BLaER1 (cell line): Measurements from ENCODE around the gene CGB5.
"Not testable (repeated sequence)": the region's sequence is repeated elsewhere in the genome, so short reads cannot be mapped to it uniquely, and the experiment has no call there.

ENCODE experiments used
- H3K27ac ChIP-seq: shearing (Covaris generic); formaldehyde crosslinking; 2 replicates; pipeline ENCODE4 v1.8.1; 2022
- H3K27me3 ChIP-seq: shearing (Covaris generic); formaldehyde crosslinking; 2 replicates; pipeline ENCODE4 v1.8.1; 2022
- H3K36me3 ChIP-seq: shearing (Covaris generic); formaldehyde crosslinking; 2 replicates; pipeline ENCODE4 v1.8.1; 2022
- H3K4me1 ChIP-seq: shearing (Covaris generic); formaldehyde crosslinking; 2 replicates; pipeline ENCODE4 v1.8.1; 2022
- H3K4me2 ChIP-seq: shearing (Covaris generic); formaldehyde crosslinking; 2 replicates; pipeline ENCODE4 v1.8.1; 2022
- H3K4me3 ChIP-seq: shearing (Covaris generic); formaldehyde crosslinking; 2 replicates; pipeline ENCODE4 v1.8.1; 2022
- H3K9ac ChIP-seq: shearing (Covaris generic); formaldehyde crosslinking; 2 replicates; pipeline ENCODE4 v1.8.1; 2022
- H3K9me3 ChIP-seq: shearing (Covaris generic); formaldehyde crosslinking; 2 replicates; pipeline ENCODE4 v1.8.1; 2022
- H4K20me1 ChIP-seq: shearing (Covaris generic); formaldehyde crosslinking; 2 replicates; pipeline ENCODE4 v1.8.1; 2022
- Cebpa-rat ChIP-seq: shearing (Covaris generic); IDR thresholded peaks from 2 replicates; pipeline ENCODE4 v1.8.1; 2022

CGB5 gene

DNA sequence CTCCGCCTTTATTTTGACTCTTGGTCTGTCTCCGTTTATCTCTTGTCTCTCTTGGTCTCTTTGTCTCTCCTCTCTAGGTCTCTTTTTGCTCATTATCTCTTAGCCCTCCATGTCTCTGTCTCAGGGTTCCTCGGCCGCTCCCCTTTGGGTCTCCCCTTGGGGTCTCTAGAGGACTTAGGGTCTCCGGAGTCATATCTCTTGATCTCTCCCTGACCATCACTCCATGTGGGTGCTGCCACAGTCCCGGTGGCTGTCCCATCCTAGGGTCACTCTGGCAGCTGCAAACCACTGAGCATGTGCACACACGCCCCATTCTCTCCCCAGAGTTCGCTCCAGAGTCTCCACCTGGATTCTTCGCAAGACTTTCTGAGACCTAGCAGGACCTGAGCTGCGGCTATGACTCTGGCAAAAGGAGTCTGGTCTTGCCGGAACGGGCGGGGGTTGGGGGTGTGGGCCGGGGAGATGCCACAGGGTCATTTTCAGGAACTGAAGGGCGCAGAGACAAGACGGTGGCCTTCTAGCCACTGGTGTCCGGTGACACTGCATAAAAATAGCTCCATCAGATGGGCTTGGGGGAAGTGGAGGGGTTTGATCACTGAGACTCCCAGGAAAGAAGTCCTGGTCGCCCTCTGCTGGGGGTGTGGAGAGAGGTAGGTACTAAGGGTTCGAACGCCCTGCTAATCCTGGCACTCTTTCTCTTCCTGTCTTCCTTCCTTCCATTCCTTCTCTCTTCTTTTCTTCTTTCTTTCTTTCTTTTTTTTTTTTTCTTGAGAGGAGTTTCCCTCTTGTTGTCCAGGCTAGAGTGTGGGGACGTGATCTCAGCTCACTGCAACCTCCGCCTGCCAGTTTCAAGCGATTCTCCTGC lies 30.1 kb downstream of the CGB5 start:
- no peak overlapping the region for H3K27ac ChIP-seq

DNA sequence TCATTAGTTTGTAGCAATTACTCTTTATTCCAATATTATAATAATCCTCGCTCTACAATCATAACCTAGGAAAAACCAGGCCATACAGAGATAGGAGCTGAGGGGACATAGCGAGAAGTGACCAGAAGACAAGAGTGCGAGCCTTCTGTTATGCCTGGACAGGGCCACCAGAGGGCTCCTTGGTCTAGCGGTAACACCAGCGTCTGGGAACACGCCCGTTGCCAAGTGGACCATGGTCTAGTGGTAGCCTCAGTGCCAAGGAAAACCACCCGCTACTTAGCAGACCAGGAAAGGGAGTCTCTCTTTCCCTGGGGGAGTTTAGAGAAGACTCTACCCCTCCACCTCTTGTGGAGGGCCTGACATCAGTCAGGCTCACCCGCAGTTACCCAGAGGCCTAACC lies 31.2 kb downstream of the CGB5 start:
- not testable (repeated sequence) for H3K27me3 ChIP-seq, H3K4me2 ChIP-seq, H3K36me3 ChIP-seq, H3K4me1 ChIP-seq, H3K9ac ChIP-seq, H3K9me3 ChIP-seq, H4K20me1 ChIP-seq, H3K27ac ChIP-seq, H3K4me3 ChIP-seq

More for the DNA sequence above, 30.1 kb downstream of the CGB5 start:
- peaks cover 9% of the 10 kb centered on the region; the same call in 1 of the 2 replicates for H3K27me3 ChIP-seq
- H3K4me2 ChIP-seq = peak overlapping the region; percentile 17; the same call in 1 of the 2 replicates
- no peaks in the 10 kb centered on the region for H4K20me1 ChIP-seq
- no peaks in the 10 kb centered on the region for H3K36me3 ChIP-seq
- H3K9me3 ChIP-seq = no peaks in the 10 kb centered on the region; the same call in 1 of the 2 replicates
- H3K4me1 ChIP-seq = peaks cover 6% of the 10 kb centered on the region; the same call in 1 of the 2 replicates
- no peak overlapping the region for H3K4me3 ChIP-seq
- TF ChIP-seq Cebpa-rat = no peak
- no peak overlapping the region for H3K9ac ChIP-seq

DNA sequence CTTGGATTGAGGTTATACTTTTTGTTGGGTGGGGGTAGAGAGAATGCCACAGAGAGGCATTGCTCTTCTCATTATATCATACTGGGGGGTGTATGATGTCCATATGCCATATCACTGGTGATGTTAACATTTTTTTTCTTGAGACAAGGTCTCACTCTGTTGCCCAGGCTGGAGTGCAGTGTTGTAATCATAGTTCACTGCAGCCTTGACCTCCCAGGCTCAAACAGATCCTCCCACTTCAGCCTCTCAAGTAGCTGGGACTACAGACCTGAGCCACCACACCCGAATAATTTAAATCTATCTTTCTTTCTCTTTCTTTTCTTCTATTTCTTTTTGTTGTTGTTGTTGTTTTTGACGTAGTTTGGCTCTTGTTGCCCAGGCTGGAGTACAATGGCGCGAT lies 36.7 kb downstream of the CGB5 start:
- no peak for TF ChIP-seq Cebpa-rat
- Histone ChIP-seq H3K9me3 (no peaks in the 10 kb centered on the region), H3K4me1 (peaks cover 6% of the 10 kb centered on the region), H3K4me3 (no peak overlapping the region), H3K27me3 (no peaks in the 10 kb centered on the region), H3K9ac (no peak overlapping the region), H3K4me2 (no peak overlapping the region), H3K27ac (no peak overlapping the region), H3K36me3 (no peaks in the 10 kb centered on the region), H4K20me1 (peaks cover under 1% of the 10 kb centered on the region; the same call in 1 of the 2 replicates)

DNA sequence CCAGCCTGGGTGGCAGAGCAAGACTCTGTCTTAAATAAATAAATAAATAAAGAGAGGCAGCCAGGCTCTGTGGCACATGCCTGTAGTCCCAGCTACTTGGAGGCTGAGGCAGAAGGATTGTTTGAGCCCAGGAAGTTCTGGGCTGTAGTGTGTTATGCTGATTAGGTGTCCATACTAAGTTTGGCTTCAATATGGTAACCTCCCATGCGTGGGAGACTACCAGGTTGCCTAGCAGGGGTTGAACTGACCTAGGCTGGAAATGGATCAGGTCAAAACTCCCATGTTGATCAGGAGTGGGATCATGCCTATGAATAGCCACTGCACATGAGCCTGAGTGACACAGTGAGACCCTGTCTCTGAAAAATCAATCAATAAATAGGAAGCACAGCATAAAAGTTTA lies 37.6 kb downstream of the CGB5 start:
- no peak overlapping the region for H3K4me3 ChIP-seq
- no peak for TF ChIP-seq Cebpa-rat
- H3K27ac ChIP-seq = no peak overlapping the region
- no peak overlapping the region for H3K9ac ChIP-seq
- H3K9me3 ChIP-seq = no peaks in the 10 kb centered on the region
- peaks cover 9% of the 10 kb centered on the region for H4K20me1 ChIP-seq
- peaks cover 8% of the 10 kb centered on the region for H3K4me1 ChIP-seq
- H3K4me2 ChIP-seq = no peak overlapping the region
- no peaks in the 10 kb centered on the region for H3K27me3 ChIP-seq
- peaks cover 1% of the 10 kb centered on the region; the same call in 1 of the 2 replicates for H3K36me3 ChIP-seq

DNA sequence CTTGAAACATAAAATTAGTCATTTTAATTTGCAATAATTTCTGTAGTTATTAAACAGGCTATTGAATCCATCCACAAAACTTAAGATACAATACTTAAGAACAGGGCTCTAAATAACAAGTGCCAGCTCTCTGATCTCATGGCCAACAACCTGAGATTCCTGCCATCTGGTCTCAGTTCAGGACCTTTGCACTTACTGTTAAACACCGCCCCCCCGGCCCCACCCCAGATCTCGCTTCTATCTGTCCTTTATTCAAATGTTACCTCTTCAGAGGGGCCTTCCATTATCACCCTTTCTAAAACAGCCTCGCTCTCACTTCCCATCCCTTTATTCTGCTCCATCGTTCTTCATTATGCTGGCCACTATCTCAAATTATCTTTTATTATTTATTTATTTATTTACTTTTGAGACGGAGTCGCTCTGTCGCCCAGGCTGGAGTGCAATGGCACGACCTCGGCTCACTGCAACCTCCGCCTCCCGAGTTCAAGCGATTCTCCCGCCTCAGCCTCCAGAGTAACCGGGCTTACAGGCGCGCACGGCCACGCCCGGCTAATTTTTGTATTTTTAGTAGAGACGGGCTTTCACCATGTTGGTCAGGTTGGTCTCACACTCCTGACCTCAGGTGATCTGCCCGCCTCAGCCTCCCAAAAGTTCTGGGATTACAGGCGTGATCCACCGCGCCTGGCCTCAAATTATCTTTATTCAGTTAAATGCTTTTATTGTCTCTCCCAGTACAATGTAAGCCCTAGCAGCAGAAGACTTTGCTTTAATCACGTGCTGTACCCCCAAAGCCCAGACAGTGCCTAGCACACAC lies 40.8 kb downstream of the CGB5 start:
- H3K9ac ChIP-seq = peak overlapping the region; percentile 41; the same call in 1 of the 2 replicates
- peaks cover 36% of the 10 kb centered on the region for H3K4me1 ChIP-seq
- peak overlapping the region; percentile 97 for H3K4me3 ChIP-seq
- H3K36me3 ChIP-seq = peaks cover 33% of the 10 kb centered on the region
- H3K27me3 ChIP-seq = no peaks in the 10 kb centered on the region
- H3K27ac ChIP-seq = peak overlapping the region; percentile 97
- H4K20me1 ChIP-seq = peaks cover 40% of the 10 kb centered on the region
- TF ChIP-seq Cebpa-rat = no peak
- H3K4me2 ChIP-seq = peak overlapping the region; percentile 69
- no peaks in the 10 kb centered on the region for H3K9me3 ChIP-seq

DNA sequence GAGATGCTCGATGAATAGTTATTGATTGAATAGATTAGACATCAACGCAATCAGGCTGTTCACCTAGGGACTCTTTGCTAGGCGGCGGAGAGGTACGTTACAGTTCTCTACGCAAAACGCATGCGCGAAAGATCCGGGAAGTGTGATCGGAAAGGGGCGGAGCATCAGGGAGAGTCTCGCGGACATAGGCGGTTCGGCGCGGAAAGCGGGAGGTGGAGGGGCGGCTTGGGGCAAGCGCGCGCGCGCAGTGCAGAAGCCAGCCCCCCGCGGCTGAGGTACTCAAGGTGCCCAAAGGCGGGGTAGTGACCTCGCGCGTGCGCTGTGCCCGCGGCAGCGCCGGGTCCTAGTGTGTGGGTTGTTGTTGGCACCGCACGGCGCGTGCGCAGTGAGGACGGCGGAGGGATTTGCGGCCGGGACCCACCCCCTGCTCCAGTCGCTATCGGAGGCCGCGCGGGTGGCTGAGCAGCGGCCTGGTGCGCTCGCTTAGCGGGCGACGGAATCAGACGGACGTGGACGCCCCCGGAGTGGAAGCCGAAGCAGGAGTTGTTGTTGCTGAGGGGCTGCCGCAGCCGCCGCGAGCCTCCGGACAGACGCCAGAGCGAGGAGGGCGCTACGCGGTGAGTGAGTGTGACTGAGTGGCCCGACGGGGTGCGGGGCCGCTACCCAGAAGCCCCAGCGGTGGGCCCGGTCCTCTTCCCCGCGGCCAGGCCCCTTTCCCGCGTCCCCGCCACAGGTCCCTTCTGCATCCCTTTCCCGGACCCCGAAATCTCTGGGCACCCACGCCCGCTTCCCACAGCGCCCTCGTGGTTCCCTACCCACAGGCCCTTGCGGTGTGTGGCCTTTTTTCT lies 41.6 kb downstream of the CGB5 start, which contains the start of gene SNRNP70:
SNRNP70 (plus strand) TSS at position 432 of the 848 bp plus-strand sequence. CDS start 964 bp downstream, outside the sequence.
- no peaks in the 10 kb centered on the region for H3K9me3 ChIP-seq
- peak within 1 kb of the TSS; percentile 97 for H3K4me3 ChIP-seq
- H3K4me2 ChIP-seq = peak within 1 kb of the TSS; percentile 100
- peaks cover 36% of the 10 kb centered on the region for H3K4me1 ChIP-seq
- peaks cover 41% of the 10 kb centered on the region for H3K36me3 ChIP-seq
- peak within 1 kb of the TSS; percentile 98 for H3K9ac ChIP-seq
- H3K27me3 ChIP-seq = no peaks in the 10 kb centered on the region
- TF ChIP-seq Cebpa-rat = no peak
- peaks cover 49% of the 10 kb centered on the region for H4K20me1 ChIP-seq
- peak within 1 kb of the TSS; percentile 97 for H3K27ac ChIP-seq

DNA sequence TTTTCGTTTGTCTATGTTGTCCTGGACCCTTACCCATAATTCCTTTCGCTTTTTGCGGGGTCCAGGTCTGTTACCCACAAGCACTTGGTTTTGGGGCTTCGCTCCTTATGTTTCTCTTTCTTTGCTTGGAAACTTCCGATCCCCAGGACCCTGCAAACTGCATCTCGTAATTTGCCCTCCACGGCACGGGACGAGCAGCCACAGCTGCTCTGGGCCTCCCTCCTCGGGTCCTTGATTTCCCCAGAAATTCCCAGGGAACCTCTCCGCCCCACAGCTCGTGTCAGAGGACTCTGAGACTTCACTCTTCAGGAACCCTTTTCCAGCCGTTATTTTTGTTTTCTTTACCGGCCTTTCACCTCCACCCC lies 42.2 kb downstream of the CGB5 start:
- H3K27me3 ChIP-seq = no peaks in the 10 kb centered on the region
- H3K27ac ChIP-seq = peak overlapping the region; percentile 97
- TF ChIP-seq Cebpa-rat = no peak
- H3K9me3 ChIP-seq = no peaks in the 10 kb centered on the region
- H3K36me3 ChIP-seq = peaks cover 47% of the 10 kb centered on the region
- peak overlapping the region; percentile 97 for H3K4me3 ChIP-seq
- peaks cover 55% of the 10 kb centered on the region for H4K20me1 ChIP-seq
- peaks cover 36% of the 10 kb centered on the region for H3K4me1 ChIP-seq
- H3K9ac ChIP-seq = peak overlapping the region; percentile 98
- peak overlapping the region; percentile 100 for H3K4me2 ChIP-seq

DNA sequence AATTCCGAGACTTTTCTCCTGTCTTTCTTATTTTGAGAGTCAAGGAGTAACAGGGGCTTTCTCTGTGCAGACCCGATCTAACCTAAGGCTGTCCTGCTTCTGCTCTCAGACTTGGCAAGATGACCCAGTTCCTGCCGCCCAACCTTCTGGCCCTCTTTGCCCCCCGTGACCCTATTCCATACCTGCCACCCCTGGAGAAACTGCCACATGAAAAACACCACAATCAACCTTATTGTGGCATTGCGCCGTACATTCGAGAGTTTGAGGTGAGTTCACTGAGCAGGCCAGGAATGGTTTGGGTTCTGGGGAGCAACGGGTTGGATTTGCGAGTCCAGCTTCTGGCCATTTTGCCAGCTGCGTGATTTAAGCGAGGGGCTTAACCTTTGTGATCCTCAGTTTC lies 42.6 kb downstream of the CGB5 start:
- peaks cover 59% of the 10 kb centered on the region for H4K20me1 ChIP-seq
- H3K36me3 ChIP-seq = peaks cover 52% of the 10 kb centered on the region
- H3K4me1 ChIP-seq = peaks cover 36% of the 10 kb centered on the region
- no peaks in the 10 kb centered on the region for H3K27me3 ChIP-seq
- H3K4me2 ChIP-seq = peak overlapping the region; percentile 100
- peak overlapping the region; percentile 97 for H3K27ac ChIP-seq
- TF ChIP-seq Cebpa-rat = no peak
- peak overlapping the region; percentile 98 for H3K9ac ChIP-seq
- peak overlapping the region; percentile 97 for H3K4me3 ChIP-seq
- H3K9me3 ChIP-seq = no peaks in the 10 kb centered on the region

DNA sequence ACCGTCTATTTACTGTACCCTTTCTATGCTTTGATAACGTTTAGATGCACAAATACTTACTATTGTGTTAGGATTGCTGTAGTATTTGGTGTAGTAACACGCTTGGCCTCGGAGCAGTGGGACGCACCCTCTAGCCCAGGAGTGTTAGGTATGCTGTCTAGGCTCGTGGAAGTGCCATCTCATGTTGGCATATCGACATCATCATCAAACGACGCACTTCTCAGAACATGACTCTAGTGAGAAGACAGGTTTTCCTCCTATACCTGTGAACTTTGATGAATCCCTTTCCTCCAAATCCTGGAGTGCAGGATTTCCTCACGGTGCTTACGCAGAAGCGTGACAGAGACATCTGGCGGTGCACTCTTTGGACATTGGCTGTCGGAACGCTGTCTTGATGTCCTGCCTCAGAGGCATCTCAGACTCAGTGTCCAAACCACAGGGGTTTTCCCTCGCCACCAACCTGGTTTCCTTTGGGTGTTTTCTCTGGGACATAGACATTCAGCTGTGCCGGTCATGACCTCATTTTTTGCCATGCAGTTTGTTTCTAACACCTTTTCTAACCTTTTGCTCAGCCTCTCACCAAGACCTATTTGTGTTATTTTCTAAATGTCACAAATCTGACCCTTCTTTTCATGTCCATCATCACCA lies 47.9 kb downstream of the CGB5 start:
- Histone ChIP-seq H3K9ac (no peak overlapping the region), H3K9me3 (no peaks in the 10 kb centered on the region), H3K27me3 (no peaks in the 10 kb centered on the region), H3K4me3 (no peak overlapping the region), H4K20me1 (peaks cover 100% of the 10 kb centered on the region), H3K36me3 (peaks cover 100% of the 10 kb centered on the region), H3K4me2 (no peak overlapping the region), H3K4me1 (peaks cover 33% of the 10 kb centered on the region), H3K27ac (no peak overlapping the region)
- TF ChIP-seq Cebpa-rat = no peak
